ENCODE measurements around the gene RGS13. TPM values are rescaled to one million over a fixed set of nuclear protein-coding genes. Genes with fewer than 3 reads are reported as not detected.

RGS13 gene
- total RNA-seq, 1 donor from 2014 or later = not detected

DNA sequence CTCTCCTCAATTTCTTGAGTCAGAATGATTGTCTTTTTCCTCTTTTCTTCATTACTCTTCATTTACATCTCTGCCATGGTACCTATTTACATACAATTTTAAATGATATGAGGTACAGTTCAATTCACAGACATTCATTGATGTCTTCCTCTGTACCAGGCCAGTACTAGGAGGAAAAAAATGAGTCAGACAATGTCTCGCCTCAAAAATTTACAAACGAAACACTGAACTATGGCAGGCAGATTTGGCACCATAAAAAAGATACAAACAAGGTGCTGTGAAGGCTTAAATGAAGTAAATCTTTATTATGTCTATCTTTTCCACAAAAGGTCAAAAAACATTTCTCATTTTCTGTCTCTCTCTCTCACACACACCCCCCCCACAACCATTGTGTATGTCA is 71.0 kb downstream of the RGS13 start:
- Mint-ChIP-seq H3K27me3 (ENCODE audit: low read depth) (no peaks in the 10 kb centered on the region), H3K36me3 (ENCODE audit: low read depth) (no peaks in the 10 kb centered on the region), H3K4me1 (peaks cover 21% of the 10 kb centered on the region), H3K4me3 (no peak overlapping the region), H3K9me3 (peaks cover 3% of the 10 kb centered on the region), H3K27ac (ENCODE audit: unreplicated experiment) (no peak overlapping the region)
- no peak for TF ChIP-seq CTCF (conservative IDR thresholded peaks at IDR 0.05)
- DNase-seq (ENCODE audit: low read depth, low spot score) = no peak

DNA sequence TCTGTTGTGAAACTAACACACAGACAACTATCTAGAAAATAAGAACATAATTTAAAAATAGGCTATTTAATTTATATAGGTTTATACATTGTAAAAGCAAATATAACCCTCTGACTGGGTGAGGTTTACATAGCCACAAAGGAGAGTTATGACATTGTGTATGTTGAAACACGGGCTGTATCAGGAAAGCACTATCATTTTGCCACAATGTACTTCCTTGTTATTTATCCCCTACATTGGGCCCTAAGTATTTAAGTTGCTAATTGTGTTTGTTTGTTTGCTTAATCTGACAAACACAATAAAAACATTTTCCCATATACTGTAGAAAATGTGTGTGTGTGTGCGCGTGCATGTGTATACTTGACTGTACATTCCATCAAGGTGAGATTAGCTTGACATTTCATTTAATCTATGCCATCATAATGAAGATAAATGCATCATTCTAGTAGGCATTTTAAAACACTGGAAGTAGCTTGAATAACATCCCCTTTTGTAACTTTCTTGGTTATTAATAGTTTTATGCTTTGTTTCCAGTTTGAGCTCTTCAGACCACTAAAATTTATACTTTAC is 72.1 kb downstream of the RGS13 start:
- Mint-ChIP-seq H3K9me3 (peaks cover 7% of the 10 kb centered on the region), H3K27me3 (ENCODE audit: low read depth) (no peaks in the 10 kb centered on the region), H3K4me3 (no peak overlapping the region), H3K4me1 (peaks cover 32% of the 10 kb centered on the region), H3K27ac (ENCODE audit: unreplicated experiment) (no peak overlapping the region), H3K36me3 (ENCODE audit: low read depth) (no peaks in the 10 kb centered on the region)
- DNase-seq (ENCODE audit: low read depth, low spot score) = no peak
- TF ChIP-seq CTCF (conservative IDR thresholded peaks at IDR 0.05) = no peak

- no peak for TF ChIP-seq CTCF (conservative IDR thresholded peaks at IDR 0.05)
- H3K4me1 Mint-ChIP-seq = peaks cover 32% of the 10 kb centered on the region
- H3K9me3 Mint-ChIP-seq = peaks cover 7% of the 10 kb centered on the region
- H3K27me3 Mint-ChIP-seq (ENCODE audit: low read depth) = no peaks in the 10 kb centered on the region
- H3K36me3 Mint-ChIP-seq (ENCODE audit: low read depth) = no peaks in the 10 kb centered on the region
- H3K4me3 Mint-ChIP-seq = peak overlapping the region; percentile 73
- peak overlapping the region; percentile 48 for H3K27ac Mint-ChIP-seq (ENCODE audit: unreplicated experiment)
- DNase-seq (ENCODE audit: low read depth, low spot score) = peak; percentile 37
These were observed 73.6 kb downstream of the RGS13 start for GRCh38 chr1:192709544-192709943.

Other genes starting within 250 kb of the RGS13 start
- gene RGS1, start 60.4 kb upstream of the RGS13 start, total RNA-seq = not detected in 2 replicates
- gene RGS2, start 172.9 kb downstream of the RGS13 start, total RNA-seq = 12.3 and 13.3 TPM in 2 replicates

All from neural crest cell (in vitro differentiated cells).